K562 (cell line): ENCODE results near the gene COL4A6. TPM values are rescaled to one million over a fixed set of nuclear protein-coding genes. Genes with fewer than 3 reads are reported as not detected.

Experiments used
- AFF1 ChIP-seq, 2 experiments: fragments of 450-650 bp; IDR thresholded peaks; 2 replicates each; pipeline ENCODE4 v1.6.1; 2018; ENCODE audit warnings: mild to moderate bottlenecking in 2 of 2, low read depth in 1 of 2; ENCODE audit not compliant: partially characterized antibody in 2 of 2
- ARID3B ChIP-seq: fragments of 250-450 bp; sonication (Bioruptor Pico); IDR thresholded peaks from 2 replicates; pipeline ENCODE4 v1.4.0; 2020; ENCODE audit warnings: borderline replicate concordance
- CBX2 ChIP-seq: fragments of 200-600 bp; sonication (generic); IDR thresholded peaks from one replicate; pipeline ENCODE4 v1.6.1; 2012; ENCODE audit warnings: mild to moderate bottlenecking, low read length, inconsistent platforms; ENCODE audit not compliant: insufficient read depth, poor library complexity, severe bottlenecking
- DLX4 ChIP-seq: fragments of 250-450 bp; sonication (Bioruptor Pico); IDR thresholded peaks from 2 replicates; pipeline ENCODE4 v1.6.1; 2021; ENCODE audit warnings: mild to moderate bottlenecking
- E2F6 ChIP-seq, 2 experiments: IDR thresholded peaks; 2 replicates each; pipeline ENCODE4 v1.6.1; 2011; ENCODE audit warnings: borderline replicate concordance in 1 of 2, control low read depth in 1 of 2, low read depth in 1 of 2, low read length in 1 of 2, mild to moderate bottlenecking in 1 of 2, mixed read lengths in 1 of 2, moderate library complexity in 1 of 2; ENCODE audit not compliant: insufficient read depth in 1 of 2, insufficient read length in 1 of 2, poor library complexity in 1 of 2, severe bottlenecking in 1 of 2; ENCODE audit errors: extremely low read depth in 1 of 2
- KDM1A ChIP-seq, 2 experiments: fragments of 450-650 bp; IDR thresholded peaks; 2 replicates each; pipeline ENCODE4 v1.6.1; 2016; ENCODE audit warnings: mild to moderate bottlenecking in 2 of 2
- MED1 ChIP-seq: sonication (generic); formaldehyde crosslinking; IDR thresholded peaks from 2 replicates; pipeline ENCODE4 v1.8.1; 2023; ENCODE audit warnings: missing genetic modification reagents, borderline replicate concordance
- MYBL2 ChIP-seq, 2 experiments: fragments of 450-650 bp in 1 of 2; sonication (generic) in 1 of 2; formaldehyde crosslinking in 1 of 2; IDR thresholded peaks; 2 replicates each; pipeline versions ENCODE4 v1.6.1 to v1.8.1; 2017 to 2022; ENCODE audit warnings: borderline replicate concordance in 1 of 2, inconsistent platforms in 1 of 2, low read depth in 1 of 2, mild to moderate bottlenecking in 1 of 2, missing genetic modification reagents in 1 of 2, moderate library complexity in 1 of 2
- RHOXF2B ChIP-seq: fragments of 250-450 bp; sonication (Bioruptor Pico); conservative IDR thresholded peaks from 2 replicates; pipeline ENCODE4 v1.5.1; 2021
- ZBTB49 ChIP-seq: sonication (generic); formaldehyde crosslinking; IDR thresholded peaks from 2 replicates; pipeline ENCODE4 v1.8.0; 2022; ENCODE audit warnings: missing genetic modification reagents, mild to moderate bottlenecking, borderline replicate concordance
- ZNF717 ChIP-seq: fragments of 250-450 bp; sonication (Bioruptor Pico); IDR thresholded peaks from 2 replicates; pipeline ENCODE4 v1.5.0; 2021
- polyA plus RNA-seq, 8 experiments: library from polyadenylated mRNA; depleted of rRNA in 4 of 8; stranded (reverse) in 5 of 8; unstranded in 3 of 8; fragments of >200 nt; fragmentation: Nextera tagmentation in 2 of 8; fragmentation: Illumina TruSeq in 1 of 8; extraction: Ambion mirVana in 2 of 8; extraction: Trizol in 1 of 8; gene quantifications; 2 replicates each; pipeline versions ENCODE4 v1.2.1 to v1.2.3, GENCODE V29; 2011 to 2014; ENCODE audit warnings: inconsistent platforms in 1 of 8, missing spikeins in 1 of 8
- total RNA-seq, 7 experiments: library from RNA; depleted of rRNA in 6 of 7; stranded (reverse); fragments of >200 nt in 6 of 7; fragmentation: Illumina TruSeq in 2 of 7; extraction: Trizol in 2 of 7; gene quantifications; 2 replicates each; pipeline versions ENCODE4 v1.2.1 to v1.2.3, GENCODE V29; 2011 to 2021; ENCODE audit warnings: low replicate concordance in 1 of 7

COL4A6 gene
- total and polyA plus RNA-seq, 9 of the 15 experiments (the other 6 are each of a cell fraction or from before 2014, with no cell fraction given), result 0.02 to 0.05 TPM; not detected in 7

- TF ChIP-seq E2F6 (IDR thresholded peaks at IDR 0.05; ENCODE audit: borderline replicate concordance in 1 of 2, extremely low read depth in 1 of 2, insufficient read depth in 1 of 2, insufficient read length in 1 of 2, low read depth in 1 of 2, low read length in 1 of 2, poor library complexity in 1 of 2, severe bottlenecking in 1 of 2) (no peak), MED1 (CRISPR knock-in tag) (no peak), MYBL2 (IDR thresholded peaks at IDR 0.05; ENCODE audit: low read depth) (no peak), MYBL2 (CRISPR knock-in tag; IDR thresholded peaks at IDR 0.05; ENCODE audit: borderline replicate concordance) (no peak), AFF1 (IDR thresholded peaks at IDR 0.05; ENCODE audit: low read depth in 1 of 2, partially characterized antibody in 2 of 2) (no peak), ZBTB49 (no peak), ARID3B (no peak), ZNF717 (no peak), DLX4 (CRISPR knock-in tag) (no peak), CBX2 (no peak), KDM1A (IDR thresholded peaks at IDR 0.05) (no peak), RHOXF2B (CRISPR knock-in tag) (no peak)
Observed at GRCh38 chrX:108285356-108285755, 152.9 kb downstream of the COL4A6 start (continued).
